HG03139 (cell line): Measurements from ENCODE around the gene KIRREL3.

ENCODE experiments used
- ATAC-seq: cut with Tn5 transposase; IDR thresholded peaks from one replicate; pipeline ENCODE4 v1.9.1; 2021; ENCODE audit not compliant: unreplicated experiment

The KIRREL3 gene

GRCh38 chr11:126837581-126837980 is 163.0 kb downstream of the KIRREL3 start:
- no peak for ATAC-seq

- no peak for ATAC-seq
These were observed 166.0 kb downstream of the KIRREL3 start for GRCh38 chr11:126834573-126834972.

GRCh38 chr11:126834149-126834548 is 166.4 kb downstream of the KIRREL3 start:
- no peak for ATAC-seq

GRCh38 chr11:126833065-126833464 is 167.5 kb downstream of the KIRREL3 start:
- ATAC-seq, result no peak

- no peak for ATAC-seq
These were observed 168.2 kb downstream of the KIRREL3 start for GRCh38 chr11:126832387-126832786.

DNA sequence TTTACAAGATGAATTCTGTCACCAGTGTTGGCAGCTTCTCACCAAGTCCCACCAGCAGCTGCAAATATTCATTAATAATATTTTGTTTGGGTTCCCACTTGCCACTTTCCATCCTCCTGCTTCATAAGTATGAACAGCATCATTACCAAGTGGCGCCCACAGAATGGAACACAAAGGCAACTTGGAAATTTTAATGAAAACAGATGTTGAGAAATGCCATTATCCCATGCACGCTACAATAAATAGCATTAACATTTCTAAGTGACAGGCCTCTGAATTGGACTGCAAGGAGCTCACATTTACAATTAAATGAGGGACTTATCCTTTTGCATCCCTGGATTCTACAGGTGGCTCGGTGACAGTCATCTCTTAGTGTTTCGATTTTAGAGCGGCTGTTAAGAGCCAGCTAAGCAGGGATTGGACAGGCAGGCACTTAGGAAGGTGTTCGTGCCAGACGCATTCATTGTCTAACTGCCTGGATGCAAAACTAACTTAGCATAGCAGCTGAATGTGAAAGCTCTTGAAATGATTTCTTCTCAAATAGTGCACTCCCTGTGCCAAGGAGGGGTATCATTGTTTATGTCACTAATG is 170.3 kb downstream of the KIRREL3 start:
- no peak for ATAC-seq

DNA sequence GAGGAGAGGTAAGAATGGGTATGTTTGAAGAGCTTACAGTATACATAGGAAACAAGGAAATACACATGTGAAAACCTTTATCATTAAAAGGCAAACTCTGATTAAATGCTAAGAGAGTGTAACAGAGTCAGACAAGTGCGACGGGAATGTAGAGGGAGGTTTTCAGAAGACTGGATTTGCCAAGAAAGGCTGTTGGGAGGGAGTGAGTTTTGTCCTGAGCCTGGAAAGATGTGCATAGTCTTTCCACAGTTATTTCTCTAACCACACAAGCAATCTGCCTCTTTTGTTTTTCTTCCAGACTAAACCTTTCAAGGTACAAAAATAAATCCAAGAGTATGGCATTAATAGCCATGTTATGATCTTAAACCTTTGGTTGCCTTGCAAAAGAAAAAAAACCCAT is 170.9 kb downstream of the KIRREL3 start:
- no peak for ATAC-seq

- no peak for ATAC-seq
These were observed 176.4 kb downstream of the KIRREL3 start for GRCh38 chr11:126824035-126824607.

- no peak for ATAC-seq
These were observed 177.3 kb downstream of the KIRREL3 start for GRCh38 chr11:126823274-126823673.

- no peak for ATAC-seq
These were observed 178.7 kb downstream of the KIRREL3 start for GRCh38 chr11:126821827-126822226.

- no peak for ATAC-seq
These were observed 181.4 kb downstream of the KIRREL3 start for GRCh38 chr11:126819194-126819593.

GRCh38 chr11:126817523-126818450 is 182.8 kb downstream of the KIRREL3 start:
- ATAC-seq, result no peak

- ATAC-seq, result no peak
These were observed 183.5 kb downstream of the KIRREL3 start for GRCh38 chr11:126817096-126817495.

- ATAC-seq, result no peak
These were observed 183.9 kb downstream of the KIRREL3 start for GRCh38 chr11:126816645-126817044.

DNA sequence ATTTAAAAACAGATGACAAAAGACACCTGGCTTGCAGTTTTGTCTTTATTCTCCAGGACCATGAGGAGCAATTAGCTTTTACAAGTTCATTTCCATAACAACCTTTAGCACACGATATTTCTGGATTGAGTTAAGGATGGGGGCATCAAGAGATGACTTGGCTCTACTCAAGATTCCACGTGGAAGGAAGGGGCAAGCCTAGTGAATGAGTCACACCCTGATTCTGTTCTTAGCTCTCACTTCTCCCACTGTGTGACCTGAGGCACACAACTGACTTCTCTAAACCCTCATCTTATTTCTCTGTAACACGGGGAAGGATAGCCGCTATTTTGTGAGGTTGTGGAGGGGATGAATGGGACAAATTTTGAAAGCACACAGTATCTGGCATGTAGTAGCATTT is 185.5 kb downstream of the KIRREL3 start:
- ATAC-seq, result no peak

DNA sequence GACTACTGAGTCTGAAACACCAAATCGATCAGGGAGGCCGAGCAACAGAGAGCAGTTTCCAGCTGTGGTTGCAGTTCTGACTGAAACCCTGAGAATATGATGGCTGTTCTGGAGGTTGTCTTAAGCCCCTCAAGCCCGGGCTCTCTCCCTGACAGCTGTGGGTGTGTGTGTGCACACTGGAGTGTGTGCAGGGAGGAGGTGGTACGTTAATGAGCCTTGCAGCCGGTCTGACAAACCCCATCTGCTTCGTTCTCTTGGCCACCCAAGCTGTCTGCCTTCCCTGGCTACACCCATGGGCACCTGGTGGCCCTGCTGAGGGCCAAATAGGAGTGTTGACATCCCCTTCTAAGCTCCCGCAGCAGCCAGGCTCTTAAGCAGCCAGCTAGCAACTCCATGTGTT is 189.8 kb downstream of the KIRREL3 start:
- ATAC-seq, result no peak

DNA sequence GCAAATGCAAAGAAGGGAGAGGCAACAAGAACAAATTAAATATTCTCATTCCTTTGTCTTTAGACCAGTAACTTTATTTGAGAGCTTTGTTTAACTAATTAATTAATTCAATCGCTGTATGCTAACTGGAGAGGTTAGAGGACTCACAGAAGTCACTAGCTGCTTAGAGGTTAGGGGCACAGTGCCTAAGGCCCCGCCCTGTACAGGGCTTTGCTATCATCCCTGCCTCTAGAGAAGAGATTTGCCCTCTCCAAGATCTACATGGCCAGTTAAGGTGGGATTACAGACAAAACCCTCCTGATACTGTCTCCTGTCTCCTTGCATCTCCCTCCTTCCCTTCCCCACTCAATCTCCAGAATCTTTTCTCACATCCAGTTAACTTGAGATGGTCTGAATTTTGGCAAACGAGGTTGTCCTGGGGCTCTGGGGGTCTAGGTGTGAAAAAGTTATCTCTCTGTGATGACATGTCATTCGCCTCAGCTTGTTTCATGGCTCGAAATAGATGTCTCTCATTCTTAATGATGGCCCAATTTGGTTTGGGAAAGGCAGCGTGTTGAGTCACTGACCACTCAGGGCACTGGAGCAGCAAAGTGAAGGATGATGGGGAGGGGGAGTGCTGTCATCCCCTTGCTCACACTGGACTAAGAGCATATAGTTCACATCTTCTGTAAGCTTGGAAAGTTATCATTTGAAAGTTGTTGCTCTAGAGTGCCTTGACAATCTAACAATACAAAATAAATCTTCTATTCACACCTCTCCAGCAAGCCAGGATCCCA is 190.9 kb downstream of the KIRREL3 start:
- no peak for ATAC-seq

DNA sequence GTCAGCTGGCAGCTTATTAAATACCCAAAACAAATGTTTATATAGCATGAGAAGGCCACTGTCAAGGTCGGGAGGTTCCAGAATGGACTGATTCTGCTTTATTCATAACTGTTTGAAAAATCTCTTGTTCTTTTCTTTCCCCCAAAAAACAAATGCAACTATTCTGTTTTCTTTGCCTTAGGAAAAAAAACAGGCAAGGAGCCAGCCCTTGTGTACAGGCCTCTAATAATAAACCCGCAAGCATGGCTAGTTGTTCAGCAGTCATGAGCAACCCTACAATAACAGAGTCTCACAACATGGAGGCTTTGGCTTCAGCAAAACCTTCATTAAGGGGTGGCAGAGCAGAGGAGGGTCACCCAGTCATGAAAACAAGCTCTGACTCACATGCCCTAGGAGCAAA is 191.7 kb downstream of the KIRREL3 start:
- no peak for ATAC-seq

- no peak for ATAC-seq
These were observed 192.3 kb downstream of the KIRREL3 start for GRCh38 chr11:126808296-126808695.

DNA sequence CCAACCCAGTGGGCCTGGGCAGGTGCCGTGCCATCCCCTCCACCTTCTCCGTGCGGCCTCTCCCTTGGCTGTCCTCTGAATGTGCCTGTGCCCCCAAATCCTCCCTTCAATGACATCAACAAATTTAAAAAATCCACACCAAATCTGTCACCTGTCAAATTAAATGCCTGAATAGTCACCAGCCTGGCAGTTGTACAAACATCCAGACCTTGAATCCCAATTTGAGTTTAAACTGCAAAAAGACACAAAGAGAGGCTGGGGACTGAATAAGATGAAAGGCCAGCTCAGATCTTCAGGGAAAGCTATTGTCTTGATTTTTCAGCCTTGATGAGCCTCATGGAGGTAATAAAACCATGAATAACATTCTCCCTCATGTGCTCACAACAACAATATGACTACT is 194.7 kb downstream of the KIRREL3 start:
- no peak for ATAC-seq

DNA sequence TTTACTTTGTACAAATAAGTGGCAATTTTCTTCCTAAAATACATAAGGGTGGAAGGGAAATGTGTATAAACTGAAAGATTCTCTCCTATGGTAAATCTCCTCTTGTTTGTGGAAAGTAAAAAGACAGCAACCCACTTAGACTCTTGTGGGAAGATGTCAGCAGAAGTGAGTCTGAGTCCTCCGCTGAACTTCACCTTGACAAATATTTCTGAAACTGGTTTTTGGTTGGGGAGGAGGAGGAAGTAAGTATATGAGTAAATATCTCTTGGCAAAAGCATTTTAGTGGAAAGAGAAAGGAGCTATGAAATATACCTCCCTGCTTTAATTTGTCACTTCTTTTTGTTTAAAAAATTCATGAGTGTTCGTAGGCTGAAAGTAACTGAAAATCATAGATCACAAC is 196.2 kb downstream of the KIRREL3 start:
- ATAC-seq, result no peak
